ENCODE results near the gene NANP. TPM values are rescaled to one million over a fixed set of nuclear protein-coding genes. Genes with fewer than 3 reads are reported as not detected.

NANP gene
- total and polyA plus RNA-seq, 4 donors: 1.5 to 5.0 (median 3.2) TPM

DNA sequence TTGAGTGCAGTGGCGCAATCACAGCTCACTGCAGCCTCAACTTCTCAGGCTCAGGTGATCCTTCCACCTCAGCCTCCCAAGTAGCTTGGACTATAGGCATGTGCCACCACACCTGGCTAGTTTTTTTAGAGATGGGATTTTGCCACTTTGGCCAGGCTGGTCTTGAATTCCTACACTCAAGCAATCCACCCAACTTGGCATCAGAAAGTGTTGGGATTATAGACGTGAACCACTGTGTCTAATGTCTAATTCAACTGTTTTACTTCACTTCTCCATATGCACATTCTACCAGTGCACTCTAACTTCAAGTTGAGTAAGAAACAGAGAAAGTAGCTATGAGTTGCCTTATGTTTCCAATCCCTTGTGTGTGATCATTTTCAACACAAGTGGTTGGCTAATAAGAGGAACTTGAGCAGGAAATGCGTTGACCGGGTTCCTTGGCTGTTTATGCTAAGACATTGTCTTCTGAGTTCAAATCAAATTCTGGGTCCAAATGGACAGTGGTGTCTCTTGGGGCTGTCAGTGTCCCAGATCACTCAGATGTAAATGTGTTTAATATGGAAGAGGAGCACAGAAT, 48.9 kb upstream of the NANP start:
- TF ChIP-seq YY1 (IDR thresholded peaks at IDR 0.05) (no peak), RAD21 (IDR thresholded peaks at IDR 0.05) (no peak), REST (IDR thresholded peaks at IDR 0.05) (no peak), TAF1 (conservative IDR thresholded peaks at IDR 0.05) (no peak), SP1 (IDR thresholded peaks at IDR 0.05) (no peak), NR2F2 (IDR thresholded peaks at IDR 0.05) (no peak), JUND (IDR thresholded peaks at IDR 0.05) (no peak), FOXA1 (IDR thresholded peaks at IDR 0.05) (no peak), FOXA2 (IDR thresholded peaks at IDR 0.05) (no peak), HNF4G (IDR thresholded peaks at IDR 0.05) (no peak), ZBTB33 (IDR thresholded peaks at IDR 0.05) (no peak), HNF4A (conservative IDR thresholded peaks at IDR 0.05) (no peak), EGR1 (IDR thresholded peaks at IDR 0.05; ENCODE audit: low read depth in 2 of 2) (no peak)
- TF ChIP-seq, protein P1, sequence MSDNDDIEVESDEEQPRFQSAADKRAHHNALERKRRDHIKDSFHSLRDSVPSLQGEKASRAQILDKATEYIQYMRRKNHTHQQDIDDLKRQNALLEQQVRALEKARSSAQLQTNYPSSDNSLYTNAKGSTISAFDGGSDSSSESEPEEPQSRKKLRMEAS (IDR thresholded peaks at IDR 0.05): no peak
- TF ChIP-seq, protein P2, sequence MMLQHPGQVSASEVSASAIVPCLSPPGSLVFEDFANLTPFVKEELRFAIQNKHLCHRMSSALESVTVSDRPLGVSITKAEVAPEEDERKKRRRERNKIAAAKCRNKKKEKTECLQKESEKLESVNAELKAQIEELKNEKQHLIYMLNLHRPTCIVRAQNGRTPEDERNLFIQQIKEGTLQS (IDR thresholded peaks at IDR 0.05): no peak
- WGBS: 92% methylated on average over 4 of the region's 4 CpGs
- peaks cover 4 to 44% (median 32%) of the 10 kb centered on the region in 4 donors for H3K36me3 ChIP-seq (ENCODE audit: control insufficient read depth in 4 of 4, insufficient read depth in 3 of 4, low read depth in 1 of 4, low read length in 3 of 4)
- H3K4me3 ChIP-seq (ENCODE audit: low read depth in 1 of 3, low read length in 3 of 3): no peak overlapping the region
- H3K4me1 ChIP-seq (ENCODE audit: control insufficient read depth in 4 of 4, insufficient read depth in 4 of 4, low read length in 3 of 4): no peaks in the 10 kb centered on the region
- no peak overlapping the region for H3K27ac ChIP-seq (ENCODE audit: low read depth in 1 of 2, low read length in 2 of 2)
- H3K9ac ChIP-seq (ENCODE audit: low read depth in 1 of 2, low read length in 2 of 2): no peak overlapping the region
- H3K9me3 ChIP-seq (ENCODE audit: control insufficient read depth in 4 of 4, low read length in 3 of 4): no peaks in the 10 kb centered on the region
- DNase-seq (ENCODE audit: low spot score): no peak
- H3K27me3 ChIP-seq (ENCODE audit: control insufficient read depth in 4 of 4, insufficient read depth in 4 of 4, low read length in 3 of 4): no peaks in the 10 kb centered on the region

DNA sequence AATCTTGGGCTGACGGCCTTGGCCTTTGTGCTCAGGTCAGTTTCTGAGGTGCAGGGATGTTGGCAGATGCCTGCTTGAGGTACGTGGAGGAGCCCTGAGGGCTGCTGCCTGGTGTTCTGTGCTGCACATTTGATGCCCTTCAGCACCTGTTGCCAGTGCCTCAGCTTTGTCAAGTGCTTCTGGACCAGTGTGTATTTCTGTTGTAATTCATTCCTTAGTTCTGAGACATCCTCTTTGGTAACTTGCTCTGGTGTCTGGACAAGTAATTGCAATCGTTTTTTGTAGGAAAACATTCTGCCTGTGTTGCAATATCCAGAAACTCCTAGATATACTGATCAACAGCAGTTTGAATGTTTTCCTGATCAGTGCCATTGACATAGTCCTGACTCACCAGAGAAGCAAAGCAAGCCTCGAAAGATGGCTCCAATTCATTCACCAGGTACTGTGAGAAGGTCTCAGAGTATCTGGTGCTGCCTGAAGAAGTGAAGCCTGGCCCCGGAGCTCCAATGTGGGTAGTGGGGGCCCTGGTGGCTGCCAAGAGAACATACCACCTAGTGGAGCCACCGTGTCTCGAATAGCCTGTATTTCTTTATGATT, 46.1 kb upstream of the NANP start:
- WGBS: 83% methylated on average over 7 of the region's 7 CpGs
- H3K27me3 ChIP-seq (ENCODE audit: control insufficient read depth in 4 of 4, insufficient read depth in 4 of 4, low read length in 3 of 4): no peaks in the 10 kb centered on the region
- TF ChIP-seq GABPA (IDR thresholded peaks at IDR 0.05 in 1 of 2, conservative IDR thresholded peaks at IDR 0.05 in 1 of 2) (no peak), FOXA1 (IDR thresholded peaks at IDR 0.05) (no peak), FOXA2 (IDR thresholded peaks at IDR 0.05) (no peak), JUND (IDR thresholded peaks at IDR 0.05) (no peak), HNF4A (conservative IDR thresholded peaks at IDR 0.05) (no peak), NR2F2 (IDR thresholded peaks at IDR 0.05) (no peak), EGR1 (IDR thresholded peaks at IDR 0.05; ENCODE audit: low read depth in 2 of 2) (no peak), HNF4G (IDR thresholded peaks at IDR 0.05) (no peak)

More for the DNA sequence above, 46.1 kb upstream of the NANP start:
- no peak overlapping the region for H3K4me3 ChIP-seq (ENCODE audit: low read depth in 1 of 3, low read length in 3 of 3)
- no peak overlapping the region for H3K27ac ChIP-seq (ENCODE audit: low read depth in 1 of 2, low read length in 2 of 2)
- no peak overlapping the region for H3K9ac ChIP-seq (ENCODE audit: low read depth in 1 of 2, low read length in 2 of 2)
- H3K9me3 ChIP-seq (ENCODE audit: control insufficient read depth in 4 of 4, low read length in 3 of 4): no peaks in the 10 kb centered on the region
- peaks cover 1 to 22% (median 12%) of the 10 kb centered on the region in 4 donors for H3K36me3 ChIP-seq (ENCODE audit: control insufficient read depth in 4 of 4, insufficient read depth in 3 of 4, low read depth in 1 of 4, low read length in 3 of 4)
- DNase-seq (ENCODE audit: low spot score): no peak
- no peaks in the 10 kb centered on the region for H3K4me1 ChIP-seq (ENCODE audit: control insufficient read depth in 4 of 4, insufficient read depth in 4 of 4, low read length in 3 of 4)
